GM21786 (cell line): ENCODE data around the gene NUFIP2.
"Not testable (repeated sequence)": the region's sequence is repeated elsewhere in the genome, so short reads cannot be mapped to it uniquely, and the experiment has no call there.

ENCODE experiments used
- ATAC-seq: cut with Tn5 transposase; IDR thresholded peaks from one replicate; pipeline ENCODE4 v1.9.1; 2021; ENCODE audit not compliant: unreplicated experiment

Gene NUFIP2

GRCh38 chr17:29293890-29294579 lies at the start of gene NUFIP2:
Gene NUFIP2, minus strand, starts transcription at chr17:29294148. Its CDS starts 89 bp downstream, at chr17:29294059.
- peak; percentile 89 for ATAC-seq

DNA sequence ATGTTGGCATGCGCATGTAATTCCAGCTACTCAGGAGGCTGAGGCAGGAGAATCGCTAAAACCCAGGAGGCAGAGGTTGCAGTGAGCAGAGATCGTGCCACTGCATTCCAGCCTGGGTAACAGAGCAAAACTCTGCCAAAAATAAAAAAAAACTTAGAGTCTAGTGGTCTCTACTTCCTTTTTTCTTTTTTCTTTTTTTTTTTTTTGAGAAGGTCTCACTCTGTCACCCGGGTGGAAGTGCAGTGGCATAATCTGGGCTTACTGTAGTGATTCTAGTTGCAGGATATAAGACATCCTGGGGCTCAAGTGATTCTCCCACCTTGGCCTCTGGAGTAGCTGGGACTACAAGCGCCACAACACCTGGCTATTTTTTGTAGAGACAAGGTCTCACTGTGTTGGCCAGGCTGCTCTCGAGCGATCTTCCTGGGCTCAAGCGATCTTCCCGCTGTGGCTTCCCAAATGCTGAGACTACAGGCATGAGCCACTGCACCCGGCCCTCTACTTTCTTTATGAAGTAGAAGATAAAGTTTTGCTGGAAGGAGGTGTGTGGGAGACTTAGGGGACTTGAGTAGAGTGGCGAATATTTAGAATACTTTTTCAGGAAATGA lies 48.3 kb upstream of the NUFIP2 start:
- no peak for ATAC-seq

DNA sequence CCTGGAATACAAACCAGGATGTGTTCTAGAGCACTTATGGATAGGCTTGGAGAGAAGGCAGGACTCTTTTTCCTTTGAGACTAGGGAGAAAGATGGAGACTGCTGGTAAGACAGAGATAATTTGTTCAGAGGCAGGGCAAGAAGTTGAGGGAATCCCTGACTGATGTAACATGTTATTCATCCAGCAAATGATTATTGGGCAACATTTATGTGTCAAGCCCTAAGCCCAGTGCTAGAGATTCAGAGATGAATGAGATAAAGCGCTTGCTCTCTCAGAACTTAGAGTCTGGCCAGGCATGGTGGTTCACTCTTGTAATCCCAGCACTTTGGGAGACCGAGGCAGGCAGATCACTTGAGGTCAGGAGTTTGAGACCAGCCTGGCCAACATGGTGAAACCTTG lies 47.8 kb upstream of the NUFIP2 start:
- ATAC-seq: no peak

GRCh38 chr17:29339016-29339415 lies 45.1 kb upstream of the NUFIP2 start:
- not testable (repeated sequence) for ATAC-seq

DNA sequence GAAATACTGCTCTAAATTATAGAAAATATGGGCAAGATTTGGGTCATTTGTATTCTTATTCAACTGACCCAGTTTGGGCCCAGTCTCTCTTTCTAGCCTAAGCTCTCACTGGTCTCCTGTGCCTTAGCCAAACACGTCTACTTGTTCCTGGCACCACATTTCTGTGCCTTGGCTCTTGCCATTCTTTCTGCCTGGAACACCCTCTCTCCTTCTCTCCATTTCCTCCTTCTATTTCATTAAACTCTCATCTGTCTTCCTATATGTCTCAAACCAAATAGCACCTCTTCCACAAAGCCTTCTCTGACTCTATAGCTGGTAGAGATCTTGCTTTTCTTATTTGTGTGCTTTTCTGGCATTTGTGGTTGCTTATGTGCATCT lies 37.7 kb upstream of the NUFIP2 start:
- no peak for ATAC-seq

DNA sequence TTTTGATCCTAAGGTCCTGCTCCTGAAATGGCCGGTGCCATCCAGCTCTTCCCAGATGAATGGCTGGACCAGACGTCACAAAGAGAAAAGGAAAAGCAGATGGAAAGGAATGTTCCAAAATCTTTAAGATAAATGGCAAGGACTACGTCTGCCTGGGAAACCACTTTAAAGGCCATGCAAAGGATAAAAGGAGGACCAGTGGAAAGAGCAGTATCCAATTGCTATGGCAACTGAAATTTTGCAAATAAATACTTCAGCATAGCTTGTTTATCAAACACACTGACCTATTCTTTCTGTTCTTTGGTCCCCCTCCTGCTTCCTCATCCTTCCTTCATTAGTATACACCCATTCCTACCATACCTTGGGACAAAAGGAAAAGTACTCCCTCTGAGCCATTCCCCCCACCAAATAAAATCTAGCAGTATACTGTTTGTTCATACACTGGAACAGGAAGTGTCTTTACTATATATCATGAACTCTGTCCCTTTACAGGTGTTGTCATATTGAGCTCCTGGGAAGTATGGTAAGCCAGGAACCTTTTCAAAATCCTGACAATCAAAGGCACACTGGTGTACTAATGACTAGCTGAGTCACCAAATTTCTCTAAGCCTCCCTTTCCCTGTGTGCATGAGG lies 37.2 kb upstream of the NUFIP2 start:
- ATAC-seq: no peak

- no peak for ATAC-seq
Measured at GRCh38 chr17:29327412-29327811, 33.5 kb upstream of the NUFIP2 start.

GRCh38 chr17:29326023-29326813 lies 32.3 kb upstream of the NUFIP2 start:
- ATAC-seq: no peak

DNA sequence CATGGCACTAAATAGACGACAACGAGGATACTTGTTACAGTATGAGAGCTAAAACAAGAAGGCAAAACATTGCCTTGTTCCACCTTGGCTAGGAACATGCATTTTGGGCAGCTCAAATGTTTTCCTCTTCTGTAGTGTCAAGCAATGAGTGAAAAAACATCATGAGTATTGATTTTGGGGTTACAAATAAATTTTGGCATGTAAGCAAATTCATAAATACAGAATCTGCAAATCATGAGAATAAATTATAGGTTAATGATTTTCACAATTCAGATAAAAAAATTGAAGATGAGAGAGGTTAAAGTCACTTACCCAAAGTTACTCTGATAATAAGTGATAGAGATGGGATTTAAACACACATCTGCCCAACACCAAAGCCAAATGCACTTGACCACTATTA lies 28.4 kb upstream of the NUFIP2 start:
- ATAC-seq: no peak

- no peak for ATAC-seq
Measured at GRCh38 chr17:29303386-29303785, 9.4 kb upstream of the NUFIP2 start.

GRCh38 chr17:29299031-29299430 lies 5.1 kb upstream of the NUFIP2 start:
- ATAC-seq: no peak

- no peak for ATAC-seq
Measured at GRCh38 chr17:29295420-29295819, 1.5 kb upstream of the NUFIP2 start.

DNA sequence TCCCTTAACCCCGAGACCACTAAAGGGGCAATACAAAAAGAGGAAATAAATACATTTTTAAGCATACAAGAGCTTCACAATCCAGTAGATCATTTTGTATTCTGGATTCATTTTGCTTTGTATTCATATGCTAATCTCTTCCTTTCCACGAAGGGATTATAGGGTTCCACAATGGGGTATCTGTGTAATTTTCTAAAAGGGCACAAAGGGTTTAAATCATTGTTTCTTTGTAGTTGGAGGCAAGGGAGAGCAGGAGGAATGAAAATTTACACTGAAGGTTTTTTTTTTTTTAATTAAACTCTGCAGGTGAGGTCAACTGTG lies 592 bp upstream of the NUFIP2 start:
- no peak for ATAC-seq

DNA sequence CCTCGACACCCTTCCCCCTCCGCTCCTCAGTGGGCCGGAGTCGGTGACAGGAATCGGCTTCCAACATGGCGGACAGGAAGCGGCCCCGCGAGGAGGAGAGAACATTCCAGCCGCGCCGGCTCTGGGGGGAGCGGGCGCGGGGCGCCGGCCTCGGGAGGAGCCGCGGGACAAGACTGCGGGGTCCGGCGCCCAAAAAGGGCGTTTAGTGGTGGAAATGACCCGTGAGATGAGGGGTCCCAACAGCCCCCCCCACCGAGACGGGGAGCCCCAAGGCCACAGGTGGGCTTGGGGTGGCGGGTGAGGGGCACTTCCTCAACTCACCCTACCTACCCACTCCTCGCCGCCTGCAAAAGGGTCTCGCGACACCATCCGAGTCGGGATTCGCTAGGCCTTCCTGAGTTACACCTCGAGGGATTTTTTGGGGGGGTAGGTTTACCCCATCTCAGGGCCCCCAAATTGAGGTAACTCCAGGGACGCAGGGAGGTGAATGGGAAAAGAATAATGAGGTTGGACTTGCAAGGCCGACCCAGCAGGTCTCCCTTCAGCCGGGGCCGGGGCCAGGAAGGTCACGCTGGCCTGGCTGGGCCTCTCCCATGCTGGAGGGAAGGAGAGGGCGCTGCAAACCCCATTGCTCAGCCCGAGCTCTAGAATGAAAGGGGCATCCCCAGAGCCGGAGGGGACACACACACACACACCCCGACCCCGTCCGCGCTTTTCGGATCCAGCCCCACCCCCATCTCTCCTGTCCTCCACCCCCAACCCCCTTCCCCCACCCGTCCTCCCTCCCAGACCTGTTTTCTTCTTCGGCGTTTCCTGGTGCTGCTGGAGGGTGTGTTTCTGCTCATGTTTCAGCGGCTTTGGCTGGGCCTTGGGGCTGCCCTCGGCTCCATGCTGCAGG lies 707 bp downstream of the NUFIP2 start:
- ATAC-seq: no peak

DNA sequence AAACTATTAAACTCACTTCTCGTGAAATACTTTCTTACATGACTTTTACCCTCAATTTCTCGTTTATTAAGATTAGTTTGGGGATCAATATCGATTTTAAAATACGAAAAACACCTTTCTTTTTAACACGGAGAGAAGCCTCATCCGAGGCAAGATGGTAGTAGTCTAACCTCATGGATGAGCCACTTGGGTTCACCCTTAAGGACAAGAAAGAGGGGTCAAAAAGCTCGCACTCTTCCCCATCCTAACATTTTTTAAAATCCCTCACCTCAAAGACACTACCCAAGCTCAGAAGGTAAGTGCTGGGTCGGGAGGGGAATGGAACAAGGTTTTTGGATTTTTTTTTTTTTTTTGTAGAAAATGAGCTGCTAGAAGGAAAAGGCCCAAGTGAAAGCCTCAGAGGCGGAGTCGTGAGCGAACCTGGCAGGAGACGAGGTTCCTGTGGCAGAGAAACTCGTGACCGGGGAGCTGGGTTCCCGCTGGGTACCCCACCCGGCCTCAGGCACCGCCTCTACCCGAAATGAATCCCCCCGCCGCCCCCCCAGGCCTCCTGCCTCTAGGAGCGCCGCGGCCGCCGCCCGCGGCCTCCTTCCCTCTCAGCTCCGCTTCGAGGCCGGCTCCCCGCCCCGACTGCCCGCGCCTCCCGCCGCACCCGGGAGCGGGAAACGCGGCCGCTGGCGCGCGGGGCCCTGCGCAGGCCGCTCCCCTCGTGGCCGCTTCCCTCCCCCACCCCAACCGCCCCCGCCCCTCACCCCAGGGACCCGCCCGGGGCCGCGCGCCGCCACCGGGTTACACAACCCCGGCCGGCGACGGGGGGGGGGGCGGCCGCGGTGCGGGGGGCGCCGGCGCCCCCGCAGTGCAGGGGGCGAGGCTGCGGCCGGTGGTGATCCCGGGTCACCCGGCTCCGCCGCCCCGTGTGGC lies 1.6 kb downstream of the NUFIP2 start:
- no peak for ATAC-seq

GRCh38 chr17:29291163-29291752 lies 2.7 kb downstream of the NUFIP2 start:
- ATAC-seq: no peak

GRCh38 chr17:29289852-29290251 lies 4.1 kb downstream of the NUFIP2 start:
- no peak for ATAC-seq

- no peak for ATAC-seq
Measured at GRCh38 chr17:29283961-29284360, 10.0 kb downstream of the NUFIP2 start.

DNA sequence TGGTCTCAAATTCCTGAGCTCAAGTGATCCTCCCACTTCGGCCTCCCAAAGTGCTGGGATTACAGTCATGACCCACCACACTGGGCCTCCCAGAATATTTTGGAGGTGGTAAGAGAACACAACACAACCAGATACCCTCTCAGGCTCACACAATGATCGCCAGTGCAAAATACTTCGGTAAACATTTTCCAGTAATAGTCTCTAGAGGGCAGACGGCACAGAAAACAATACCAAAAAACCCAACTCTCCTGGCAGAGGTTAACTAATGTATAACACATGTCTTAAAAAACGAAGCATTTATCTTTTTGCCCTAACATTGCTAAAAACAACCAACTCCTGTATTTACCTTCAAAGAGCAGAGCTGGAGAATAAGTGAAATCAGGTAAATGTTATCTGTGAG lies 10.5 kb downstream of the NUFIP2 start:
- ATAC-seq: no peak
